ENCODE results near the gene PITRM1. TPM values are rescaled to one million over a fixed set of nuclear protein-coding genes. Genes with fewer than 3 reads are reported as not detected.
A peak's percentile ranks its signal among the peaks of the same experiment; 100 is the strongest.

PITRM1 gene
- polyA plus RNA-seq, 2 of the 4 experiments (the other 2 are of a cell fraction) = 45.9 to 64.5 TPM

DNA sequence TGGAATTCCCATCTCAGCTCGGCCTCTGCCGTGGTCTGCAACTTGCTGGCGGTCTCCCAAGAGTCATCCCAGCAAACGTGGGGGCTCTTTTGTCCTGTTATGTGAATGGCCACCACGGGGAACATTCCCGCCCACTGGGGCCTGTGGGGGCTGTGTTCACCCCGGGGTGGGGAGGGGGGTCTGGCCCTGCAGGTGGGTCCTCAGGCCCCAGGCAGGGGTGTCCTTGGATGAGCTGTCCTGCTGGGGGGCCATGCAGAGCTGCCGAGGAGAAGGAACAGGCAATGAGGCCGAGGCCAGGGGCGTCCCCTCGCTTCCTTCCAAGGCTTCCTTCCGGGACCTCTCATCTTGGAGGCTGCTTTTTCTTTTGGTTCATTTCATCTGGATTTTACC lies 24.4 kb upstream of the PITRM1 start:
- H3K4me3 ChIP-seq = no peak overlapping the region
- POLR2A ChIA-PET = interaction anchor here (1.1 to 1.5 kb wide), 4 partner anchors 24 to 588 kb away, joined by 3 to 14 read pairs (median 4); partner anchors contain the start of genes KLF6 and PITRM1
- H3K27ac ChIP-seq = peak overlapping the region; percentile 56 to 80; a peak in 5 of 6 replicates
- peaks cover 18% of the 10 kb centered on the region for H3K4me1 ChIP-seq
- peak overlapping the region; percentile 81 for H3K4me2 ChIP-seq
- 57% methylated on average over 9 of the region's 12 CpGs for WGBS (ENCODE audit: missing lambda C conversion rate)
- CTCF ChIA-PET = interaction anchor here (0.6 to 10.7 kb wide), 40 partner anchors 9 to 1617 kb away, joined by 3 to 127 read pairs (median 4); no protein-coding TSS in a partner anchor
- no peaks in the 10 kb centered on the region for H3K9me3 ChIP-seq
- no peak for DNase-seq (ENCODE audit: low read depth in 1 of 2, low spot score in 1 of 2)
- FAIRE-seq = no peak
- TF ChIP-seq HOXA7 (CRISPR knock-in tag; IDR thresholded peaks at IDR 0.05) (no peak), RNF2 (IDR thresholded peaks at IDR 0.05; ENCODE audit: borderline replicate concordance, low read depth) (no peak), JUN (IDR thresholded peaks at IDR 0.05) (no peak), PBX3 (IDR thresholded peaks at IDR 0.05) (no peak), PHF8 (IDR thresholded peaks at IDR 0.05; ENCODE audit: borderline replicate concordance, low read depth) (no peak), ZFP36 (IDR thresholded peaks at IDR 0.05; ENCODE audit: borderline replicate concordance, partially characterized antibody) (no peak), FOSB (CRISPR knock-in tag; IDR thresholded peaks at IDR 0.05) (no peak), TP53 (CRISPR knock-in tag; IDR thresholded peaks at IDR 0.05) (no peak)
- TF ChIP-seq, protein P1, sequence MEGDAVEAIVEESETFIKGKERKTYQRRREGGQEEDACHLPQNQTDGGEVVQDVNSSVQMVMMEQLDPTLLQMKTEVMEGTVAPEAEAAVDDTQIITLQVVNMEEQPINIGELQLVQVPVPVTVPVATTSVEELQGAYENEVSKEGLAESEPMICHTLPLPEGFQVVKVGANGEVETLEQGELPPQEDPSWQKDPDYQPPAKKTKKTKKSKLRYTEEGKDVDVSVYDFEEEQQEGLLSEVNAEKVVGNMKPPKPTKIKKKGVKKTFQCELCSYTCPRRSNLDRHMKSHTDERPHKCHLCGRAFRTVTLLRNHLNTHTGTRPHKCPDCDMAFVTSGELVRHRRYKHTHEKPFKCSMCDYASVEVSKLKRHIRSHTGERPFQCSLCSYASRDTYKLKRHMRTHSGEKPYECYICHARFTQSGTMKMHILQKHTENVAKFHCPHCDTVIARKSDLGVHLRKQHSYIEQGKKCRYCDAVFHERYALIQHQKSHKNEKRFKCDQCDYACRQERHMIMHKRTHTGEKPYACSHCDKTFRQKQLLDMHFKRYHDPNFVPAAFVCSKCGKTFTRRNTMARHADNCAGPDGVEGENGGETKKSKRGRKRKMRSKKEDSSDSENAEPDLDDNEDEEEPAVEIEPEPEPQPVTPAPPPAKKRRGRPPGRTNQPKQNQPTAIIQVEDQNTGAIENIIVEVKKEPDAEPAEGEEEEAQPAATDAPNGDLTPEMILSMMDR (IDR thresholded peaks at IDR 0.05) = no peak
- peak; percentile 15 to 37; a peak in 4 of 6 replicates for ATAC-seq

- DNase-seq (ENCODE audit: low read depth in 1 of 2, low spot score in 1 of 2) (no peak), FAIRE-seq (no peak), ATAC-seq (no peak)
- CTCF ChIA-PET = interaction anchor here (0.6 to 10.7 kb wide), 28 partner anchors 9 to 1618 kb away, joined by 3 to 127 read pairs (median 4); no protein-coding TSS in a partner anchor
- no peaks in the 10 kb centered on the region for H3K9me3 ChIP-seq
- H3K27ac ChIP-seq = peak overlapping the region; percentile 56 to 80; a peak in 3 of 6 replicates
- POLR2A ChIA-PET = interaction anchor here (1.5 kb wide), 1 partner anchor 24 kb away, joined by 5 read pairs; the partner anchor contains the start of gene PITRM1
- 92% methylated on average over 9 of the region's 10 CpGs for WGBS (ENCODE audit: missing lambda C conversion rate)
- no peak overlapping the region for H3K4me2 ChIP-seq
- no peak overlapping the region for H3K4me3 ChIP-seq
- TF ChIP-seq, protein P2, sequence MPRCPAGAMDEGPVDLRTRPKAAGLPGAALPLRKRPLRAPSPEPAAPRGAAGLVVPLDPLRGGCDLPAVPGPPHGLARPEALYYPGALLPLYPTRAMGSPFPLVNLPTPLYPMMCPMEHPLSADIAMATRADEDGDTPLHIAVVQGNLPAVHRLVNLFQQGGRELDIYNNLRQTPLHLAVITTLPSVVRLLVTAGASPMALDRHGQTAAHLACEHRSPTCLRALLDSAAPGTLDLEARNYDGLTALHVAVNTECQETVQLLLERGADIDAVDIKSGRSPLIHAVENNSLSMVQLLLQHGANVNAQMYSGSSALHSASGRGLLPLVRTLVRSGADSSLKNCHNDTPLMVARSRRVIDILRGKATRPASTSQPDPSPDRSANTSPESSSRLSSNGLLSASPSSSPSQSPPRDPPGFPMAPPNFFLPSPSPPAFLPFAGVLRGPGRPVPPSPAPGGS (IDR thresholded peaks at IDR 0.05) = no peak
- TF ChIP-seq RFX5 (IDR thresholded peaks at IDR 0.05) = no peak
- no peak for TF ChIP-seq TP53 (CRISPR knock-in tag; IDR thresholded peaks at IDR 0.05)
- TF ChIP-seq TFCP2L1 (CRISPR knock-in tag; IDR thresholded peaks at IDR 0.05) = no peak
- no peak for TF ChIP-seq ZSCAN20 (CRISPR knock-in tag; IDR thresholded peaks at IDR 0.05)
- no peak for TF ChIP-seq ZFP36 (IDR thresholded peaks at IDR 0.05; ENCODE audit: borderline replicate concordance, partially characterized antibody)
- TF ChIP-seq EHMT2 (IDR thresholded peaks at IDR 0.05; ENCODE audit: low read depth) = no peak
- peaks cover 18% of the 10 kb centered on the region for H3K4me1 ChIP-seq
Observed at GRCh38 chr10:3196482-3196881, 23.9 kb upstream of the PITRM1 start.

DNA sequence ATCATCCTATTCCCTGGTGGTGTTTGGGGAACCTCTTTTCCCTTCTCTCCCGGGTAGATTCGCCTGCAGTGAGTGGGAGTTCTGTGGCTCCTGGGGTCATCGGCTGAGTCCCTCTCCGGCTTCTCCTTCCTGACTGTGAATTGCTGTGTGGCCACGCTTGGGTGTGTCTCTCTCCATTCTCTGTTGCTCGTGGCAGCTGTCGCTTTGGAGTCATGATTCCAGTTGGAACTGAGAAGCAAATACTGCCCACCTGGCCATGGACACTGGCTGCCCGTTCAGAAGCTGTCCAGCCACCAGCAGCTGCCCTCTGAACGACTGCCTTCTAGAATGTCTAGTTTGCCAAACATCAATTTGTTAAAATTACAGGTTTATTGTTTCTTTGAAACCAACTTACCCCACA lies 23.1 kb upstream of the PITRM1 start:
- ATAC-seq (no peak), FAIRE-seq (no peak), DNase-seq (ENCODE audit: low read depth in 1 of 2, low spot score in 1 of 2) (no peak)
- H3K4me1 ChIP-seq = peaks cover 18% of the 10 kb centered on the region
- POLR2A ChIA-PET = no interaction called here
- no peak for TF ChIP-seq CBX2 (IDR thresholded peaks at IDR 0.05; ENCODE audit: borderline replicate concordance, low read depth)
- no peak for TF ChIP-seq HDAC2 (IDR thresholded peaks at IDR 0.05)
- no peak for TF ChIP-seq RAD21 (conservative IDR thresholded peaks at IDR 0.05 in 1 of 2, IDR thresholded peaks at IDR 0.05 in 1 of 2)
- no peak for TF ChIP-seq ZC3H11A (IDR thresholded peaks at IDR 0.05)
- TF ChIP-seq BHLHE40 (IDR thresholded peaks at IDR 0.05; ENCODE audit: low read depth, low read length) = no peak
- TF ChIP-seq MYC (IDR thresholded peaks at IDR 0.05; ENCODE audit: borderline replicate concordance, low read length) = no peak
- TF ChIP-seq MAZ (IDR thresholded peaks at IDR 0.05; ENCODE audit: borderline replicate concordance, low read depth, low read length) = no peak
- TF ChIP-seq EHMT2 (IDR thresholded peaks at IDR 0.05; ENCODE audit: low read depth) = no peak
- no peak for TF ChIP-seq JUNB (IDR thresholded peaks at IDR 0.05)
- no peak overlapping the region; a peak in 1 of 6 replicates for H3K27ac ChIP-seq
- H3K4me3 ChIP-seq = no peak overlapping the region
- H3K9me3 ChIP-seq = no peaks in the 10 kb centered on the region
- CTCF ChIA-PET = interaction anchor here (0.6 to 10.7 kb wide), 13 partner anchors 8 to 1572 kb away, joined by 3 to 127 read pairs (median 4); no protein-coding TSS in a partner anchor
- H3K4me2 ChIP-seq = no peak overlapping the region
- 87% methylated on average over 9 of the region's 9 CpGs for WGBS (ENCODE audit: missing lambda C conversion rate)
